ENCODE results near the gene COPS8. TPM values are rescaled to one million over a fixed set of nuclear protein-coding genes. Genes with fewer than 3 reads are reported as not detected.

COPS8 gene
- total and polyA plus RNA-seq, 2 donors (not counting 3 experiments of a cell fraction or from before 2014, with no cell fraction given): 73.6 to 80.7 TPM

DNA sequence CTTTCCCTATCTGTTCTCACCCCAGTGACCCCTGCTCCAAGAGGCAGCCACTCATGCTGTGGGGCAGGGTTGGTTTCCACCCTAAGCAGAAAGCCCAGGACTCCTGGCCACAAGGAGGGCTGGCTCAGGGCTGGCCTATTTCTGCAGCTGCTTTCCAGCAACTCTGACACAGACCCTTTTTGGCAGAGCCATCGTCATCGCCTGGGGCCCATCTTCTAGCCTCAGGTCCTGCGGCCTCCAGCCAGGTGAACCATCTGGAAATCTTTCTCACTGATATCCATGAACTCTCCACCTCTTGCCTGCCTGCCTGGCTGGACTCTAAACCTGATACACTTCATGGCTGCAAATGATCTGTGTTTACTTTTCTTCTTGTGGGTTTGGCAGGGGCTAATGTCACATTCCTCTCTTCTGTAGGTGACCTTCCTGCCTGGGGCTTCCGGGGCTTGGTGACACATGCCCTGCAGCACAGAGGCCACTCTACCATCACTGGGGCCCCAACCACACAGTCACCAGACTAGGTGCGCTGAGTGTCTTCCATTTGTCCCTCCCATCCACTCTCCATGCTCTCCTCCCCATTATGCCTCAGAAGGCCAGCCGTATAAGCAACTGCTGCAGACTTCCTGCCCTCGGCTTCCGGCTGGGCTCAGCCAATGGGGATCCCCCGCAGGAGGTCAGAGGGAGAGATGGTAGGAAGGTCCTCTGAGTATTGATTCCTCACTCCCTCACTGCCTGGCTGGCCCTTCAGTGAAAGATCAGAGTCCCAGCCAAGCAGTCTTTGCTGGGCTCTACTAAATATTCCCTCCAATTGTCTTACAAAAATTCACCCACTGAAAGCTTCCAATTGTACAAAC is 9.7 kb upstream of the COPS8 start:
- Histone ChIP-seq H3K9me1 (replicated peaks; ENCODE audit: control insufficient read depth, extremely low read depth, insufficient read depth, low read length) (no peaks in the 10 kb centered on the region), H3K79me2 (ENCODE audit: control insufficient read depth, insufficient read depth, low read length) (no peaks in the 10 kb centered on the region), H3K4me1 (ENCODE audit: control insufficient read depth, extremely low read depth, insufficient read depth, low read length) (peaks cover 34% of the 10 kb centered on the region), H3K4me2 (ENCODE audit: insufficient read depth, low read length) (no peak overlapping the region), H3K9ac (replicated peaks; ENCODE audit: extremely low read depth, insufficient read depth, low read length) (no peak overlapping the region), H3K9me3 (replicated peaks; ENCODE audit: control insufficient read depth, insufficient read depth, low read length) (no peaks in the 10 kb centered on the region), H3K4me3 (replicated peaks in 1 of 3; ENCODE audit: insufficient read depth in 1 of 3, low read depth in 1 of 3, low read length in 3 of 3) (no peak overlapping the region), H4K20me1 (replicated peaks; ENCODE audit: control insufficient read depth, extremely low read depth, insufficient read depth, low read length) (no peaks in the 10 kb centered on the region), H3K27me3 (ENCODE audit: control insufficient read depth in 2 of 2, insufficient read depth in 2 of 2, low read length in 2 of 2) (no peaks in the 10 kb centered on the region), H3K36me3 (ENCODE audit: control insufficient read depth in 2 of 2, extremely low read depth in 1 of 2, insufficient read depth in 2 of 2, low read length in 2 of 2) (no peaks in the 10 kb centered on the region), H2AFZ (ENCODE audit: low read depth, low read length) (no peak overlapping the region), H3K27ac (ENCODE audit: insufficient read depth, low read depth, low read length) (no peak overlapping the region)
- no TSS peak for BruUV-seq (replicated peaks)
- CTCF ChIA-PET: interaction anchor here (0.6 to 3.2 kb wide), 5 partner anchors 10 to 766 kb away, joined by 3 to 33 read pairs (median 5); partner anchors contain the start of gene COPS8
- no peak for DNase-seq (ENCODE audit: low read depth, low spot score)
- FAIRE-seq: peak; percentile 74
- intact Hi-C loops (cut with micrococcal nuclease) (no loop called here), dilution Hi-C loops (cut with MboI; ENCODE audit: extremely low pct_ligation_motif_present, low sequenced_read_pairs) (no loop called here)
- POLR2A ChIA-PET: no interaction called here
- TF ChIP-seq POLR2AphosphoS5 (IDR thresholded peaks at IDR 0.05; ENCODE audit: insufficient read depth, low read depth, low read length) (no peak), EZH2 (IDR thresholded peaks at IDR 0.05; ENCODE audit: borderline replicate concordance, low read depth, low read length, severe bottlenecking) (no peak), MYC (IDR thresholded peaks at IDR 0.05; ENCODE audit: low read depth, low read length) (no peak)

DNA sequence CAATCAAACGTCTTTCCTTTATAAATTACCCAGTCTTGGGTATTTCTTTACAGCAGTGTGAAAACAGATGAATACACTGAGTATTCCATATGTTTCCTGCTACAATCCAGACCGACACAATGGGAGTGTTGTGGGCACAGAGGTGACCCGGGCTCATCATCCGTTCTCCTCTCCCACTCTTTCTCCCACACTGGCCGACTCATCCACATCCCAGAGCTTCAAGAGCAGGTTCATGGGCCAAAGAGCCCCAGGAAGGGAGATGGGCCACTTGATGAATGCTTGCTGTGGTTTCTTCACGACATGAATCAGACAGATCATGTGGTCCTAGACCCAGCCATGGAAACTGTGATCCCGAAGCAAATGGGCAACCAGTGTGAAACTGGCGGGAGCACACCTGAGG is 4.1 kb upstream of the COPS8 start:
- Histone ChIP-seq H3K9ac (replicated peaks; ENCODE audit: extremely low read depth, insufficient read depth, low read length) (no peak overlapping the region), H3K9me3 (replicated peaks; ENCODE audit: control insufficient read depth, insufficient read depth, low read length) (no peaks in the 10 kb centered on the region), H3K79me2 (ENCODE audit: control insufficient read depth, insufficient read depth, low read length) (peaks cover 9% of the 10 kb centered on the region), H2AFZ (ENCODE audit: low read depth, low read length) (no peak overlapping the region), H3K27me3 (ENCODE audit: control insufficient read depth in 2 of 2, insufficient read depth in 2 of 2, low read length in 2 of 2) (no peaks in the 10 kb centered on the region), H4K20me1 (replicated peaks; ENCODE audit: control insufficient read depth, extremely low read depth, insufficient read depth, low read length) (no peaks in the 10 kb centered on the region), H3K36me3 (ENCODE audit: control insufficient read depth in 2 of 2, extremely low read depth in 1 of 2, insufficient read depth in 2 of 2, low read length in 2 of 2) (no peaks in the 10 kb centered on the region), H3K4me3 (replicated peaks in 1 of 3; ENCODE audit: insufficient read depth in 1 of 3, low read depth in 1 of 3, low read length in 3 of 3) (no peak overlapping the region), H3K4me2 (ENCODE audit: insufficient read depth, low read length) (no peak overlapping the region), H3K9me1 (replicated peaks; ENCODE audit: control insufficient read depth, extremely low read depth, insufficient read depth, low read length) (no peaks in the 10 kb centered on the region), H3K4me1 (ENCODE audit: control insufficient read depth, extremely low read depth, insufficient read depth, low read length) (peaks cover 2% of the 10 kb centered on the region), H3K27ac (ENCODE audit: insufficient read depth, low read depth, low read length) (no peak overlapping the region)
- TF ChIP-seq, protein P1, sequence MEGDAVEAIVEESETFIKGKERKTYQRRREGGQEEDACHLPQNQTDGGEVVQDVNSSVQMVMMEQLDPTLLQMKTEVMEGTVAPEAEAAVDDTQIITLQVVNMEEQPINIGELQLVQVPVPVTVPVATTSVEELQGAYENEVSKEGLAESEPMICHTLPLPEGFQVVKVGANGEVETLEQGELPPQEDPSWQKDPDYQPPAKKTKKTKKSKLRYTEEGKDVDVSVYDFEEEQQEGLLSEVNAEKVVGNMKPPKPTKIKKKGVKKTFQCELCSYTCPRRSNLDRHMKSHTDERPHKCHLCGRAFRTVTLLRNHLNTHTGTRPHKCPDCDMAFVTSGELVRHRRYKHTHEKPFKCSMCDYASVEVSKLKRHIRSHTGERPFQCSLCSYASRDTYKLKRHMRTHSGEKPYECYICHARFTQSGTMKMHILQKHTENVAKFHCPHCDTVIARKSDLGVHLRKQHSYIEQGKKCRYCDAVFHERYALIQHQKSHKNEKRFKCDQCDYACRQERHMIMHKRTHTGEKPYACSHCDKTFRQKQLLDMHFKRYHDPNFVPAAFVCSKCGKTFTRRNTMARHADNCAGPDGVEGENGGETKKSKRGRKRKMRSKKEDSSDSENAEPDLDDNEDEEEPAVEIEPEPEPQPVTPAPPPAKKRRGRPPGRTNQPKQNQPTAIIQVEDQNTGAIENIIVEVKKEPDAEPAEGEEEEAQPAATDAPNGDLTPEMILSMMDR (IDR thresholded peaks at IDR 0.05; ENCODE audit: extremely low read depth in 1 of 2, insufficient read depth in 1 of 2, low read depth in 1 of 2, low read length in 2 of 2): no peak
- no peak for TF ChIP-seq MYC (IDR thresholded peaks at IDR 0.05; ENCODE audit: low read depth, low read length)
- no peak for TF ChIP-seq POLR2A (IDR thresholded peaks at IDR 0.05; ENCODE audit: low read depth, low read length)
- no peak for FAIRE-seq
- no TSS peak for BruUV-seq (replicated peaks)
- CTCF ChIA-PET: no interaction called here
- POLR2A ChIA-PET: no interaction called here
- intact Hi-C loops (cut with micrococcal nuclease): no loop called here
- no peak for DNase-seq (ENCODE audit: low read depth, low spot score)
- dilution Hi-C loops (cut with MboI; ENCODE audit: extremely low pct_ligation_motif_present, low sequenced_read_pairs): no loop called here
